GM18909 (cell line): ENCODE data around the gene LYZ.
"Not testable (repeated sequence)": the region's sequence is repeated elsewhere in the genome, so short reads cannot be mapped to it uniquely, and the experiment has no call there.

Source experiments
- ATAC-seq: cut with Tn5 transposase; IDR thresholded peaks from one replicate; pipeline ENCODE4 v1.9.1; 2021; ENCODE audit warnings: mild to moderate bottlenecking; ENCODE audit not compliant: unreplicated experiment, poor library complexity

Gene LYZ

GRCh38 chr12:69348162-69348938 is at the start of gene LYZ:
TSS of gene LYZ (plus strand) at chr12:69348381. CDS start at chr12:69348409, 28 bp downstream.
- ATAC-seq, result no peak

GRCh38 chr12:69298947-69299346 is 49.2 kb upstream of the LYZ start:
- no peak for ATAC-seq

GRCh38 chr12:69304284-69304683 is 43.9 kb upstream of the LYZ start:
- ATAC-seq, result no peak

- no peak for ATAC-seq
Measured at GRCh38 chr12:69309461-69309860, 38.7 kb upstream of the LYZ start.

- ATAC-seq, result no peak
Measured at GRCh38 chr12:69313209-69313608, 35.0 kb upstream of the LYZ start.

- not testable (repeated sequence) for ATAC-seq
Measured at GRCh38 chr12:69316784-69317183, 31.4 kb upstream of the LYZ start.

GRCh38 chr12:69317233-69317632 is 30.9 kb upstream of the LYZ start:
- not testable (repeated sequence) for ATAC-seq

GRCh38 chr12:69318225-69318624 is 30.0 kb upstream of the LYZ start:
- ATAC-seq, result no peak

- no peak for ATAC-seq
Measured at GRCh38 chr12:69321351-69321750, 26.8 kb upstream of the LYZ start.

- peak; percentile 93 for ATAC-seq
Measured at GRCh38 chr12:69324797-69325466, 23.2 kb upstream of the LYZ start.

GRCh38 chr12:69328426-69328825 is 19.8 kb upstream of the LYZ start:
- no peak for ATAC-seq

- no peak for ATAC-seq
Measured at GRCh38 chr12:69329669-69330428, 18.3 kb upstream of the LYZ start.

- ATAC-seq, result peak; percentile 84
Measured at GRCh38 chr12:69330475-69331473, 17.4 kb upstream of the LYZ start.

GRCh38 chr12:69331519-69331908 is 16.7 kb upstream of the LYZ start:
- ATAC-seq, result no peak

- no peak for ATAC-seq
Measured at GRCh38 chr12:69331909-69332684, 16.1 kb upstream of the LYZ start.

- ATAC-seq, result no peak
Measured at GRCh38 chr12:69332815-69333358, 15.3 kb upstream of the LYZ start.

GRCh38 chr12:69334158-69334557 is 14.0 kb upstream of the LYZ start:
- no peak for ATAC-seq

GRCh38 chr12:69337311-69338090 is 10.7 kb upstream of the LYZ start:
- ATAC-seq, result no peak
